Measurements from ENCODE around the gene ZC3HAV1.

ZC3HAV1 gene

GRCh38 chr7:139029353-139029752, 80.2 kb downstream of the ZC3HAV1 start:
- TF ChIP-seq FOXP2 (optimal IDR thresholded peaks at IDR 0.05; ENCODE audit: borderline replicate concordance, extremely low read depth, extremely low read length, insufficient read depth) (no peak), TAF1 (IDR thresholded peaks at IDR 0.05; ENCODE audit: borderline replicate concordance, insufficient read depth, low read length) (no peak), POLR2AphosphoS5 (IDR thresholded peaks at IDR 0.05; ENCODE audit: low read depth, low read length) (no peak), REST (IDR thresholded peaks at IDR 0.05; ENCODE audit: insufficient read depth in 1 of 2, low read depth in 2 of 2, low read length in 2 of 2) (no peak)

GRCh38 chr7:139026551-139026950, 83.0 kb downstream of the ZC3HAV1 start:
- TF ChIP-seq POLR2AphosphoS5 (IDR thresholded peaks at IDR 0.05; ENCODE audit: low read depth, low read length) = no peak
- TF ChIP-seq TAF1 (IDR thresholded peaks at IDR 0.05; ENCODE audit: borderline replicate concordance, insufficient read depth, low read length) = no peak
- TF ChIP-seq FOXP2 (optimal IDR thresholded peaks at IDR 0.05; ENCODE audit: borderline replicate concordance, extremely low read depth, extremely low read length, insufficient read depth) = no peak
- TF ChIP-seq REST (IDR thresholded peaks at IDR 0.05; ENCODE audit: insufficient read depth in 1 of 2, low read depth in 2 of 2, low read length in 2 of 2) = no peak

GRCh38 chr7:139023076-139023475, 86.4 kb downstream of the ZC3HAV1 start:
- TF ChIP-seq REST (IDR thresholded peaks at IDR 0.05; ENCODE audit: insufficient read depth in 1 of 2, low read depth in 2 of 2, low read length in 2 of 2) = no peak
- TF ChIP-seq TAF1 (IDR thresholded peaks at IDR 0.05; ENCODE audit: borderline replicate concordance, insufficient read depth, low read length) = no peak
- no peak for TF ChIP-seq SIN3A (IDR thresholded peaks at IDR 0.05; ENCODE audit: borderline replicate concordance, insufficient read depth, low read length)
- no peak for TF ChIP-seq POLR2AphosphoS5 (IDR thresholded peaks at IDR 0.05; ENCODE audit: low read depth, low read length)
- TF ChIP-seq FOXP2 (optimal IDR thresholded peaks at IDR 0.05; ENCODE audit: borderline replicate concordance, extremely low read depth, extremely low read length, insufficient read depth) = no peak

- TF ChIP-seq REST (IDR thresholded peaks at IDR 0.05; ENCODE audit: insufficient read depth in 1 of 2, low read depth in 2 of 2, low read length in 2 of 2) = no peak
- TF ChIP-seq FOXP2 (optimal IDR thresholded peaks at IDR 0.05; ENCODE audit: borderline replicate concordance, extremely low read depth, extremely low read length, insufficient read depth) = no peak
- no peak for TF ChIP-seq SIN3A (IDR thresholded peaks at IDR 0.05; ENCODE audit: borderline replicate concordance, insufficient read depth, low read length)
- TF ChIP-seq POLR2AphosphoS5 (IDR thresholded peaks at IDR 0.05; ENCODE audit: low read depth, low read length) = no peak
- TF ChIP-seq TAF1 (IDR thresholded peaks at IDR 0.05; ENCODE audit: borderline replicate concordance, insufficient read depth, low read length) = no peak
These were observed 87.2 kb downstream of the ZC3HAV1 start for GRCh38 chr7:139022286-139022685.

GRCh38 chr7:139018910-139019309, 90.6 kb downstream of the ZC3HAV1 start:
- TF ChIP-seq SIN3A (IDR thresholded peaks at IDR 0.05; ENCODE audit: borderline replicate concordance, insufficient read depth, low read length) (no peak), TAF1 (IDR thresholded peaks at IDR 0.05; ENCODE audit: borderline replicate concordance, insufficient read depth, low read length) (no peak), REST (IDR thresholded peaks at IDR 0.05; ENCODE audit: insufficient read depth in 1 of 2, low read depth in 2 of 2, low read length in 2 of 2) (no peak), FOXP2 (optimal IDR thresholded peaks at IDR 0.05; ENCODE audit: borderline replicate concordance, extremely low read depth, extremely low read length, insufficient read depth) (no peak), POLR2AphosphoS5 (IDR thresholded peaks at IDR 0.05; ENCODE audit: low read depth, low read length) (no peak)
